Activated T-cell treated with anti-CD3 and anti-CD28 coated beads, Interleukin-2, amount 50 U/mL, for 72 hours (primary cell): ENCODE measurements around the gene ELAC2. TPM values are rescaled to one million over a fixed set of nuclear protein-coding genes. Genes with fewer than 3 reads are reported as not detected.

Source experiments
- ATAC-seq, 2 donors: fragments of 150-1000 bp; cut with Tn5 transposase; replicated peaks in 1 of 2; 2 replicates each; pipeline ENCODE4 v1.10.0; 2021; ENCODE audit warnings: moderate library complexity in 2 of 2, mild to moderate bottlenecking in 1 of 2
- DNase-seq, 2 donors: peaks; one replicate each; pipeline ENCODE4 v3.0.0; 2021 to 2022; ENCODE audit warnings: mixed read lengths in 1 of 2
- H3K27ac Mint-ChIP-seq: one replicate; pipeline ENCODE4 v1.8.0; 2022; ENCODE audit warnings: mild to moderate bottlenecking, moderate library complexity, mixed read lengths
- H3K27me3 Mint-ChIP-seq: one replicate; pipeline ENCODE4 v1.8.0; 2022; ENCODE audit warnings: low read depth, mixed read lengths
- H3K36me3 Mint-ChIP-seq, 2 donors: one replicate each; pipeline ENCODE4 v1.8.0; 2022; ENCODE audit warnings: mixed read lengths in 2 of 2, mild to moderate bottlenecking in 1 of 2; ENCODE audit not compliant: insufficient read depth in 2 of 2
- H3K4me1 Mint-ChIP-seq: one replicate; pipeline ENCODE4 v1.8.0; 2022; ENCODE audit warnings: low read depth, mixed read lengths
- H3K4me3 Mint-ChIP-seq, 2 donors: one replicate each; pipeline ENCODE4 v1.8.0; 2022; ENCODE audit warnings: mild to moderate bottlenecking in 2 of 2, mixed read lengths in 2 of 2, moderate library complexity in 2 of 2
- H3K9me3 Mint-ChIP-seq, 2 donors: one replicate each; pipeline ENCODE4 v1.8.0; 2022; ENCODE audit warnings: mixed read lengths in 2 of 2
- total RNA-seq, 2 donors: library from RNA; stranded (reverse); gene quantifications; one replicate each; pipeline ENCODE4 v1.2.3, GENCODE V29; 2022

Gene ELAC2
- total RNA-seq, 2 donors from 2014 or later: 60.7 to 67.7 TPM

DNA sequence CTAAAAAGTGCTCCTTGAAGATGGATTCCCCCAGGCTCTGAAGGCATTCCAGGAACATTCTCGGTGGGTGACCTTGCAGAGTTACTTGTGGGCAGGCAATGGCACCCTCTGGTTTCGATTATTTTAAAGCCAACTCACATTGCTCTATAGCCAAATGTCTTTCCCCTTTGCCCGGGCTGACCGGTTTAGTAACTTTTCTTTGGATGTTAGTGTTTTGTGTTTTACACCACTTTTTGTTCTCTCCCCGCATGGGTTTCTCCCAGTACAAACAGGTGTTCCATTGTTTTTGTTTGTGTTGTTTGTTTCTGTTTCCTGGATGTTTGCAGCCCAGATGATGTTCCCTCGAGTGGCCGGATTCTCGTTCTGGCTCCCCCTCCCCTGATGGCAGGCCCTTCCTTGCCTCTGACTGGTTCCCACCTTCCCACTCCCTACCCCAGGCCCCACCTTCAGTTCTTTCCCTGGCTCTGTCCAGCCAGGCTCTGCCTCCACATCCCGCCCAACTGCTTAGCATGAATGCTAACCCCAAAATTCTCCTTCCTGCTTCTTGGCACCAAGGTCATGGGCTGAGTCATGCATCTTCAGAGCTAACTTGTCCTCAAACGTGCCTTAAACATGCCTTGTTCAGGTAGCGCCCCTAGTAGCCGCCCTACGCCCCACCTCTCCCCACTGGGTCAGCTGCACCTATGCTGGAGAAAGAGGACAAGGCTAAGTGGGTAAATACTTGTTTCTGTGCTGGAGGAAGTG lies 40.6 kb downstream of the ELAC2 start:
- H3K4me1 Mint-ChIP-seq: no peaks in the 10 kb centered on the region
- no peak overlapping the region for H3K4me3 Mint-ChIP-seq
- H3K9me3 Mint-ChIP-seq: no peaks in the 10 kb centered on the region
- DNase-seq: no peak
- H3K27me3 Mint-ChIP-seq: peaks cover 15% of the 10 kb centered on the region
- no peak for ATAC-seq
- no peak overlapping the region for H3K27ac Mint-ChIP-seq
- no peaks in the 10 kb centered on the region for H3K36me3 Mint-ChIP-seq

DNA sequence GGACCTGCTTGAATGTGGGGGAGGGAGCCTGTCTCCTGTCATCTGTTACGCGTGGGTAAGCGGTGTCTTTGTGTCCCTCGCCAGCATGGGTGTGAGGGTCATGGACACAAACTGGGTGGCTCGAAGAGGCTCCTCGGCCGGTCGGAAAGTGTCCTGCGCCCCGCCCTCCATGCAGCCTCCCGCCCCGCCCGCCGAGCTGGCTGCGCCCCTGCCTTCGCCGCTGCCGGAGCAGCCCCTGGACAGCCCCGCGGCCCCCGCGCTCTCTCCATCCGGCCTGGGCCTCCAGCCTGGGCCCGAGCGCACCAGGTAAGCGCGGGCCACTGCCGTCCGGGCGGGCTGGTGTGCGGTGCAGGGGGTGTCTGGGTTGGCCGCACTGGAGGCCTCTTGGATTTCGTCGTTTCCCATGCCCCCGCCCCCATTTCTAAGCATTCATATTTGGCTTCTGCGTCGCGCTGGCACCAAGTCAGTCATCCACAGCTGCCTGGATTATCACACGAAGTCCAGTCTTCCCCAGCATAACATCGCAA lies 43.8 kb downstream of the ELAC2 start:
- Mint-ChIP-seq H3K9me3 (no peaks in the 10 kb centered on the region), H3K4me1 (no peaks in the 10 kb centered on the region), H3K27ac (no peak overlapping the region), H3K36me3 (no peaks in the 10 kb centered on the region), H3K4me3 (peak overlapping the region in 1 of 2 donors; percentile 6), H3K27me3 (peaks cover 23% of the 10 kb centered on the region)
- DNase-seq (no peak), ATAC-seq (no peak)

DNA sequence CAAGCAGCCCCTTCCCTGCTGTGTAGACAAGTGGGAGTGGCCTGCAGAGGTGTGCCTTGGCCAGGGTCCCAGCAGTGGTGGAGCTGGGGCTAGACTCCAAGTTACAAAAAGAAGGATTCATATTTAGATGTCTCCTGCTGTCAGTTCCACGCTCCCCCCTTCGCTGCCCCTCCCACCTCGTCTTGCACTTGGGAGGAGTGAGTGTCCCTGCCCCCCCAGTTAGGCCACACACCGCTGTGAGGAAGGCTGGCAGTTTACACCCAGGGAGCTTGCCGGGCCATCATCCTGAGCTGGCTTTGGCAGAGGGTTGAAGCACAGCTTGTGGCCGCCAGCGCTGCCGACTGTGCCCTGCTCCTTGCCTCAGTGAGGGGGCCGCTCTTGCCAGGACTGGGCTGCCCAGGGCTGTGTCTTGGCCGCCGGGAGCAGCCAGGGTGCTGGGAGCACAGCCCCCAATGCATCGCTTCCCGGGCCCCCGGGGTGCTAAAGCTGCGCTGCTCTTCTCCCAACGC lies 44.3 kb downstream of the ELAC2 start:
- ATAC-seq: no peak
- H3K4me3 Mint-ChIP-seq: no peak overlapping the region
- peaks cover 23% of the 10 kb centered on the region for H3K27me3 Mint-ChIP-seq
- H3K36me3 Mint-ChIP-seq: no peaks in the 10 kb centered on the region
- no peaks in the 10 kb centered on the region for H3K4me1 Mint-ChIP-seq
- H3K9me3 Mint-ChIP-seq: no peaks in the 10 kb centered on the region
- H3K27ac Mint-ChIP-seq: no peak overlapping the region
- DNase-seq: no peak

DNA sequence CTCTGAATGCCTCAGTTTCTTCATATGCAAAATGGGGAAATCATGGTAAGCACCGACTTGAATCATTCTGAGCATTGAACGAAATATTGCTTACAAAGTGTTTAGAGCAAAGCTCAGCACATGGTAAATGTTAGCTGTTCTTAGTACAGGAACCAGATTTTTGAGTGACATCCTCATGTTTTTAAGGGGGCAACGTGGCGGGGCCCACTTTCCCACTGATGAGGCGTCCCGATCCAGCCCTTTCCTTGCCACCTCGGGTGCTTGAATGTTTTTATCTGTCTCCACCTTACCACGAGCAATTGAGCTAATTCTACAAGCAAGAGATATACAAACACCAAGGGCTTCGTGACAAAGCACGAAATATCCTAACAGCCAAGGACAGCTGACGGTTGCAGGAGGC lies 49.9 kb downstream of the ELAC2 start:
- Mint-ChIP-seq H3K27me3 (peaks cover 11% of the 10 kb centered on the region), H3K4me3 (no peak overlapping the region), H3K4me1 (no peaks in the 10 kb centered on the region), H3K36me3 (no peaks in the 10 kb centered on the region), H3K27ac (no peak overlapping the region), H3K9me3 (no peaks in the 10 kb centered on the region)
- ATAC-seq: no peak
- no peak for DNase-seq

DNA sequence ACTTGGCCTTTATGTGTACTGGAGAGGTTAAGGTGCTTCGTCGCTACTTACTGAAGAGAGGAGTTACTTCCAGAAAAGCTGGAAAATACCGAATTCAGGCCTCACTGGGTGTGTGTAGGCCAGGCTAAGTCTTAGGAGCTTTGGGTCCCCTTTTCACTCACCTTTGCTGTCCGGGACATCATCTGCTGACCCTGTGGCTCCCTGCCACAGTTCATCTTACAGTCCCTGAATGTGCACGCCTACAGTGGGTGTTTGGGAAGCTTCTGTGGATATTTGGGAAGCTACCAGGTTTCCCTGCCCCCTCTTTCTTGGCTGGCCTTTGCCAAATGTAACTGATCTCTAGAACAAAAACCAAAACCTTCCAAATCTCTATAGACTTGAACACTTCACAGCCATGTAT lies 51.4 kb downstream of the ELAC2 start:
- Mint-ChIP-seq H3K27me3 (peaks cover 2% of the 10 kb centered on the region), H3K4me3 (no peak overlapping the region), H3K36me3 (peaks cover 0 to 1% of the 10 kb centered on the region in 2 donors), H3K4me1 (no peaks in the 10 kb centered on the region), H3K27ac (no peak overlapping the region), H3K9me3 (no peaks in the 10 kb centered on the region)
- ATAC-seq (no peak), DNase-seq (no peak)

DNA sequence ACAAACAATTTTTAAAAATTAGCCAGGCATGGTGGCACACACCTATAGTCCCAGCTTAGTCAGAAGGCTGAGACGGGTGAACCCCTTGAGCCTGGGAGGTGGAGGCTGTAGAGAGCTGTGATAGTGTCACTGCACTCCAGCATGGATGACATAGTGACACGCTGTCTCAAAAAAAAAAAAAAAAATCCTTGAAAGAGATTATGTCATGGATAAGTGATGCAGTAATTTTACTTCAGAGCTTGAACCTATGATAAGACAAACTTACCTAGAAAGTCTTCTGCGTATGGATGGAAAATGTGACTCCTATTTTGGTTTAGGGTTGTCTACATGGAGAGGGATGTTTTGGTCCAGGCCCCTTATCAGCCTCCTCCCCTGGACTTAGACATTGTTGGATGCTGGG lies 51.8 kb downstream of the ELAC2 start:
- H3K27me3 Mint-ChIP-seq: no peaks in the 10 kb centered on the region
- no peak overlapping the region for H3K27ac Mint-ChIP-seq
- no peaks in the 10 kb centered on the region for H3K4me1 Mint-ChIP-seq
- ATAC-seq (no peak), DNase-seq (no peak)
- H3K4me3 Mint-ChIP-seq: no peak overlapping the region
- no peaks in the 10 kb centered on the region for H3K9me3 Mint-ChIP-seq
- peaks cover 0 to 1% of the 10 kb centered on the region in 2 donors for H3K36me3 Mint-ChIP-seq

DNA sequence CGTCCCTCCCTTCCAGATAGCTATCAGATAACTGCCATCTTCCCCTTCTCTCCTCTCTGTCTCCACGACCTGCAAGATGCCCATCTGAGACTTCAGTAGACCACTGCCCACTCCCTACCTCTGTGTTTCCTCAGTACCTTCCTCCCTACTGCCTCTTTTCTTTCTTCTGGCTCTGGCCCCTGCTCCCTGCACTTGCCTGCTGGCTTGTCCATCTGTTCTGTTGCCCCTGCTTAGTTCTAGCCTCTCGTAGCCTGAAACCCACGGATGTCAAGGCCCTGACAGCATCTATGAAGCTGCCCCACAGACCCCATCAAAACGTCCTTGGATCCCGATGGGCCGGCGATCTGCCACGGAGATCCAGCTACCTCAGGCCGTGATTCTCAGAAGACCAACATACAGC lies 53.0 kb downstream of the ELAC2 start:
- ATAC-seq (no peak), DNase-seq (no peak)
- no peak overlapping the region for H3K4me3 Mint-ChIP-seq
- H3K27ac Mint-ChIP-seq: no peak overlapping the region
- no peaks in the 10 kb centered on the region for H3K4me1 Mint-ChIP-seq
- H3K36me3 Mint-ChIP-seq: peaks cover 0 to 1% of the 10 kb centered on the region in 2 donors
- no peaks in the 10 kb centered on the region for H3K27me3 Mint-ChIP-seq
- H3K9me3 Mint-ChIP-seq: no peaks in the 10 kb centered on the region

DNA sequence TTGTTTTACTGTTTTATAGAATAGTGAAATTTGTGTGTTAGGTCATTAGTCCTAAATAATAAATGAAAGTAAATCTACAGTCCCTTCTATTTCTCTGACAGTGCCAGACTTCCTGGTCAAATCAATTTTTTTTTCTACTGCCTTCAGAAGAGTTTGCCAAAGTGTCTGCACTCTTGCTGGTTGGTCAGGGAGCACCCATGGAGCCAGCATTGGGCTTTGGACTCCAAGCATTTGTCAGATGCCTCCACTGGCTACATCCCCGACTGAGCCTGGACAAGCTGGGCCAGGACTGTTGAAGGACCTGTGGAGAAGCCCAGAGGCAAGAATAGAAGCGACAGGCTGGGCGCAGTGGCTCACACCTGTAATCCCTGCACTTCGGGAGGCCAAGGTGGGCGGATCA lies 53.7 kb downstream of the ELAC2 start:
- Mint-ChIP-seq H3K9me3 (no peaks in the 10 kb centered on the region), H3K27me3 (no peaks in the 10 kb centered on the region), H3K4me1 (no peaks in the 10 kb centered on the region), H3K27ac (no peak overlapping the region), H3K4me3 (no peak overlapping the region), H3K36me3 (peaks cover 0 to 1% of the 10 kb centered on the region in 2 donors)
- DNase-seq (no peak), ATAC-seq (no peak)

DNA sequence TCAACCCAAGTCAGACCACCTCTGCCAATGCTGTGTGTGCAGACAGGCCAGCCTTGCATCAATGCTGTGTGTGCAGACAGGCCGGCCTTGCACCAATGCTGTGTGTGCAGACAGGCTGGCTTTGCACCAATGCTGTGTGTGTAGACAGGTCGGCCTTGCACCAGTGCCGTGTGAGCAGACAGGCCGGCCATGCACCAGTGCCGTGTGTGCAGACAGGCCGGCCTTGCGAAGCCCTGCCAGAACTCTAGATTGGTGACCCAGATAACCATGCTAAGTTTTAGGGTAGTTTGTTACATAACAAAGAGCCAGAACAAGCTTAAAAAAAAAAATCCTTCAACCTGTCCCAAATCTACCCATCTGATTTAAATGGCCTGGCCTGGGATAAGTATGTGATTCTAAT lies 54.3 kb downstream of the ELAC2 start:
- no peak for ATAC-seq
- H3K4me3 Mint-ChIP-seq: no peak overlapping the region

DNA sequence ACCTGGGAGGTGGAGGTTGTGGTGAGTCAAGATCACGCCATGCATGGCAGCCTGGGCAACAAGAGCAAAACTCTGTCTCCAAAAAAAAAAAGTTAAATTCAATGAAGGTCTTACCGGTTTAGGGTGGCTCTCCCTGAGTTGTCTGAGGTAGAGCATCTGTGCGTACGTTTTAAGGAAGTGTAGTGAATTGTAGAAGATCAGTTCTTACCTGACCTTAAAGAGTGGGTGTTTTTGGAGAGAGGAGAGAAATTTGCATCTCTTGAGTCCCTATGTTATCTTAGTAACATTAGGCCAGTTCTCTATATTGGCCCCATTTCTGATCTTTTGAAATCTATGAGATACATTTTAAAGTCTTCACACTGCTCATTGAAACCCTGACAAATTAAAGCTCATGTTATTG lies 56.2 kb downstream of the ELAC2 start:
- Mint-ChIP-seq H3K36me3 (peaks cover 0 to 1% of the 10 kb centered on the region in 2 donors), H3K9me3 (no peaks in the 10 kb centered on the region), H3K27ac (no peak overlapping the region), H3K4me3 (no peak overlapping the region), H3K4me1 (no peaks in the 10 kb centered on the region), H3K27me3 (no peaks in the 10 kb centered on the region)
- DNase-seq (no peak), ATAC-seq (no peak)

More for the DNA sequence above, 54.3 kb downstream of the ELAC2 start:
- H3K27me3 Mint-ChIP-seq: no peaks in the 10 kb centered on the region
- H3K36me3 Mint-ChIP-seq: peaks cover 0 to 1% of the 10 kb centered on the region in 2 donors
- no peaks in the 10 kb centered on the region for H3K9me3 Mint-ChIP-seq
- no peak overlapping the region for H3K27ac Mint-ChIP-seq
- DNase-seq: no peak
- H3K4me1 Mint-ChIP-seq: no peaks in the 10 kb centered on the region

DNA sequence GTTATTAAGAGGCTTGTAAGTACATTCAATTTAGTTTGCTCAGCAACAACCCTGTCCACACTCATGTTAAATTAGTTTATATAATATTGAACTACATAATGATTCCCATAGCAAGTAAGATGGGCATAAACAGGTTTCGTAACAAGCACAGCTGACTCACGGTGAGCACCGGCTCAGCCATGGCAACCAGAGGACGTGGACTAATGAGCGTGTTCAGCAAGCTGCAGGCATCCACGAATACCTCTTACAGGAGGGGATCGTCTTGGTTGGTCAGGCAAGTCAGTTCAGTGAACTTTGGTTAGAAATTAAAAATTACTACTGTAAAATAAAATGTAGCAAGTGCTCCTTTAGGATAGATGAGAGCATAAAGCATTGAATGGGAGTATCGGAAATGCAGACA lies 58.4 kb downstream of the ELAC2 start:
- ATAC-seq: no peak
- no peak overlapping the region for H3K27ac Mint-ChIP-seq
- H3K4me3 Mint-ChIP-seq: no peak overlapping the region

DNA sequence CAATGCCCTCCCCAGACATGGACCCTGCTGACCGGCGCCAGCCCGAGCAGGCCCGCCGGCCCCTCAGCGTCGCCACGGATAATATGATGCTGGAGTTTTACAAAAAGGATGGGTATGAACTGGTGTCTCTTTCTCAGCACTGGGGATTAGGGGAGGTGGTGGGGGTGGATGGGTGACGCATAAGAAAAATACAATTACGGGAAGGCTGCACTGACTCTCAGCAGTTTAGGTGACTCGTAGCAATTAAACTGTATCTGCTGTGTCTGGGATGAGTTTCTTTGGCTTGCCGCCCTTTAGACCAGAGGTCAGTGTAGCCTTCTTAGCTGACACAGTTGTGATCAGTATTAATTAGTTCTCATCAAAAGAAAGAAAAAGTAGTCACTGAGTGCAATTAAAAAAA lies 59.0 kb downstream of the ELAC2 start:
- no peaks in the 10 kb centered on the region for H3K4me1 Mint-ChIP-seq
- H3K36me3 Mint-ChIP-seq: peaks cover 0 to 1% of the 10 kb centered on the region in 2 donors
- H3K27ac Mint-ChIP-seq: no peak overlapping the region
- H3K27me3 Mint-ChIP-seq: no peaks in the 10 kb centered on the region
- no peak overlapping the region for H3K4me3 Mint-ChIP-seq
- DNase-seq (no peak), ATAC-seq (no peak)
- peaks cover 0 to 5% of the 10 kb centered on the region in 2 donors for H3K9me3 Mint-ChIP-seq

More for the DNA sequence above, 58.4 kb downstream of the ELAC2 start:
- H3K27me3 Mint-ChIP-seq: no peaks in the 10 kb centered on the region
- H3K9me3 Mint-ChIP-seq: peaks cover 0 to 5% of the 10 kb centered on the region in 2 donors
- peaks cover 0 to 1% of the 10 kb centered on the region in 2 donors for H3K36me3 Mint-ChIP-seq
- DNase-seq: no peak
- no peaks in the 10 kb centered on the region for H3K4me1 Mint-ChIP-seq

DNA sequence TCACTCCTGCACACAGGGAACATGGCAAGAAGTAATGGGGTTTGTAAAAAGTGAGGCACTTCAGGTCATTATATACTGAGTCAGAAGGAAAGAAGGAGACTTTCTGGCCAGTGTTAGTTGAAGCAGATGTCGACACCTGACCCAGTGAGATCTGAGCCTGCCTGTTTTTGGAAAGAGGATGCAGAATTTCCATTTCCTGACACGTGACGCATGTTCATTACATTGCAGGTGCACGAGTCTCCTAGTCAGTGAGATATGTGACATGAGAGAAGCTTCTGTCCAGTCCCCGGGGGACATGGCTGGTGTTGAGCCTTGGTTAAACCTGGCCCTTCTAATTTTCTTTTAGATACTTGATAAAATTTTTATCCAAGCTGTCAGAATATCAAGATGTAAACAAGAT lies 62.3 kb downstream of the ELAC2 start:
- DNase-seq: no peak
- H3K36me3 Mint-ChIP-seq: no peaks in the 10 kb centered on the region
- H3K4me3 Mint-ChIP-seq: no peak overlapping the region
- no peaks in the 10 kb centered on the region for H3K27me3 Mint-ChIP-seq
- H3K4me1 Mint-ChIP-seq: no peaks in the 10 kb centered on the region
- H3K9me3 Mint-ChIP-seq: peaks cover 2 to 5% of the 10 kb centered on the region in 2 donors
- no peak for ATAC-seq
- H3K27ac Mint-ChIP-seq: no peak overlapping the region

DNA sequence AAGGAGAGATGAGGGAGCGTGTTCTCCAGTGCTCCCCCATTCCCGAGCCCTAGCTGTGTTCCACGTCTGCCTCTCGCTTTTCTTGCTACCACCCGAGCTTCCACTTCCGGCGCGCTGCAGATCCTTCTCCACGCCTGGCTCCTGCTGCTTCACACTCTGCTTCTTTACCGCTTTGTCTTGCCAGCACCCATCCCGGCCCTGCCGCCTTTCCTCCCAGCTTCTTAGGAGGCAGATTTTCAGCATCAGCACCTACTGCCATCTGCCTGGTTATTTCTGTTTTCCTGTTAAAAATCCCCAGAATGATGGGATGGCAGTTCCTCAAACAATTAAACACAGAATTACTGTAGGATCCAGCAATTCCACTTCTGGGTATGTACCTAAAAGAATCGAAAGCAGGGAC lies 64.7 kb downstream of the ELAC2 start:
- Mint-ChIP-seq H3K4me3 (no peak overlapping the region), H3K36me3 (no peaks in the 10 kb centered on the region), H3K27me3 (no peaks in the 10 kb centered on the region), H3K9me3 (peaks cover 4 to 5% of the 10 kb centered on the region in 2 donors), H3K27ac (no peak overlapping the region), H3K4me1 (no peaks in the 10 kb centered on the region)
- DNase-seq (no peak), ATAC-seq (no peak)
